H9 (cell line): ENCODE data around the gene MST1R. TPM values are rescaled to one million over a fixed set of nuclear protein-coding genes. Genes with fewer than 3 reads are reported as not detected.

Experiments
- DNase-seq: peaks from one replicate; pipeline ENCODE4 v3.0.0-alpha.2; 2017
- H2AFZ ChIP-seq: one replicate; pipeline ENCODE4 v1.6.1; 2013; ENCODE audit warnings: mild to moderate bottlenecking, low read length, control low read depth, moderate library complexity
- H2AK5ac ChIP-seq: 2 replicates; pipeline ENCODE4 v1.6.1; 2013; ENCODE audit warnings: low read length, control low read depth, mixed read lengths; ENCODE audit not compliant: insufficient read length
- H2BK120ac ChIP-seq: one replicate; pipeline ENCODE4 v1.6.1; 2013; ENCODE audit warnings: low read depth, mild to moderate bottlenecking, low read length, control low read depth, inconsistent platforms; ENCODE audit not compliant: poor library complexity, severe bottlenecking
- H2BK12ac ChIP-seq: 2 replicates; pipeline ENCODE4 v1.6.1; 2013; ENCODE audit warnings: low read length, control low read depth, mixed read lengths, low read depth; ENCODE audit not compliant: insufficient read length
- H2BK15ac ChIP-seq: 2 replicates; pipeline ENCODE4 v1.6.1; 2013; ENCODE audit warnings: low read depth, low read length, control low read depth
- H2BK20ac ChIP-seq: one replicate; pipeline ENCODE4 v1.6.1; 2013; ENCODE audit warnings: low read depth, mild to moderate bottlenecking, low read length, control low read depth, inconsistent platforms; ENCODE audit not compliant: poor library complexity, severe bottlenecking
- H2BK5ac ChIP-seq: 2 replicates; pipeline ENCODE4 v1.6.1; 2013; ENCODE audit warnings: low read length, control low read depth, mixed read lengths; ENCODE audit not compliant: insufficient read length
- H3K14ac ChIP-seq: 2 replicates; pipeline ENCODE4 v1.6.1; 2013; ENCODE audit warnings: low read length, control low read depth; ENCODE audit not compliant: insufficient read depth
- H3K18ac ChIP-seq: 2 replicates; pipeline ENCODE4 v1.6.1; 2013; ENCODE audit warnings: low read depth, mild to moderate bottlenecking, mixed read lengths, low read length, control low read depth; ENCODE audit not compliant: insufficient read length
- H3K23ac ChIP-seq: 2 replicates; pipeline ENCODE4 v1.6.1; 2013; ENCODE audit warnings: low read length, control low read depth, mixed read lengths, low read depth; ENCODE audit not compliant: insufficient read length
- H3K23me2 ChIP-seq: 2 replicates; pipeline ENCODE4 v1.6.1; 2013; ENCODE audit warnings: low read depth, mild to moderate bottlenecking, mixed read lengths, low read length, control low read depth; ENCODE audit not compliant: insufficient read length, poor library complexity, severe bottlenecking
- H3K27ac ChIP-seq: 2 replicates; pipeline ENCODE4 v1.5.1; 2013; ENCODE audit warnings: low read length, control low read depth, mixed read lengths, low read depth; ENCODE audit not compliant: insufficient read length
- H3K27me3 ChIP-seq: 2 replicates; pipeline ENCODE4 v1.6.1; 2013; ENCODE audit warnings: low read length, control low read depth, inconsistent platforms; ENCODE audit not compliant: insufficient read depth
- H3K4ac ChIP-seq: 2 replicates; pipeline ENCODE4 v1.6.1; 2013; ENCODE audit warnings: low read depth, mild to moderate bottlenecking, control low read depth, inconsistent platforms, low read length, moderate library complexity
- H3K4me1 ChIP-seq: 2 replicates; pipeline ENCODE4 v1.6.1; 2013; ENCODE audit warnings: low read length, control low read depth, inconsistent platforms; ENCODE audit not compliant: insufficient read depth
- H3K4me2 ChIP-seq: 2 replicates; pipeline ENCODE4 v1.6.1; 2013; ENCODE audit warnings: low read length, control low read depth, mixed read lengths; ENCODE audit not compliant: insufficient read length, insufficient read depth
- H3K56ac ChIP-seq: 2 replicates; pipeline ENCODE4 v1.6.1; 2013; ENCODE audit warnings: low read depth, mild to moderate bottlenecking, mixed read lengths, low read length, control low read depth; ENCODE audit not compliant: insufficient read length
- H3K79me1 ChIP-seq: 2 replicates; pipeline ENCODE4 v1.6.1; 2013; ENCODE audit warnings: low read depth, mild to moderate bottlenecking, moderate library complexity, low read length, control low read depth, inconsistent platforms; ENCODE audit not compliant: insufficient read depth, poor library complexity, severe bottlenecking
- H3K79me2 ChIP-seq: 2 replicates; pipeline ENCODE4 v1.6.1; 2013; ENCODE audit warnings: low read length, control low read depth, inconsistent platforms; ENCODE audit not compliant: insufficient read depth
- H3K9ac ChIP-seq: 2 replicates; pipeline ENCODE4 v1.6.1; 2013; ENCODE audit warnings: low read length, control low read depth, mixed read lengths; ENCODE audit not compliant: insufficient read length; ENCODE audit errors: extremely low read depth
- H3K9me3 ChIP-seq: one replicate; pipeline ENCODE4 v1.6.1; 2013; ENCODE audit warnings: low read depth, low read length, inconsistent platforms; ENCODE audit not compliant: control insufficient read depth
- H3T11ph ChIP-seq: one replicate; pipeline ENCODE4 v1.6.1; 2013; ENCODE audit warnings: mild to moderate bottlenecking, low read length, control low read depth, inconsistent platforms
- H4K20me1 ChIP-seq: one replicate; pipeline ENCODE4 v1.6.1; 2013; ENCODE audit not compliant: control insufficient read depth, insufficient read length, insufficient read depth
- H4K5ac ChIP-seq: 2 replicates; pipeline ENCODE4 v1.6.1; 2013; ENCODE audit warnings: low read depth, mild to moderate bottlenecking, mixed read lengths, low read length, control low read depth; ENCODE audit not compliant: insufficient read length
- H4K8ac ChIP-seq: replicated peaks from 2 replicates; pipeline ENCODE4 v1.6.1; 2013; ENCODE audit warnings: low read length, control low read depth, mixed read lengths, low read depth; ENCODE audit not compliant: insufficient read length
- H4K91ac ChIP-seq: 2 replicates; pipeline ENCODE4 v1.6.1; 2013; ENCODE audit warnings: low read depth, mild to moderate bottlenecking, moderate library complexity, mixed read lengths, low read length, control low read depth; ENCODE audit not compliant: insufficient read length
- H3K27ac Mint-ChIP-seq, 3 experiments: 2 replicates in 2 of 3; 3 replicates in 1 of 3; pipeline ENCODE4 v1.8.0; 2020 to 2021; ENCODE audit warnings: mixed read lengths in 3 of 3, mild to moderate bottlenecking in 1 of 3, moderate library complexity in 1 of 3
- H3K27me3 Mint-ChIP-seq: 2 replicates; pipeline ENCODE4 v1.8.0; 2021; ENCODE audit warnings: low read depth, mild to moderate bottlenecking, moderate library complexity, mixed read lengths
- H3K36me3 Mint-ChIP-seq, 3 experiments: 2 replicates in 2 of 3; 3 replicates in 1 of 3; pipeline ENCODE4 v1.8.0; 2020 to 2021; ENCODE audit warnings: low read depth in 3 of 3, mixed read lengths in 3 of 3; ENCODE audit not compliant: insufficient read depth in 1 of 3
- H3K4me1 Mint-ChIP-seq, 2 experiments: 2 replicates each; pipeline ENCODE4 v1.8.0; 2020; ENCODE audit warnings: mixed read lengths in 2 of 2
- H3K4me3 Mint-ChIP-seq, 2 experiments: 2 replicates in 1 of 2; 3 replicates in 1 of 2; pipeline ENCODE4 v1.8.0; 2020 to 2021; ENCODE audit warnings: mild to moderate bottlenecking in 2 of 2, mixed read lengths in 2 of 2, moderate library complexity in 1 of 2
- H3K9me3 Mint-ChIP-seq, 2 experiments: 2 replicates in 1 of 2; 3 replicates in 1 of 2; pipeline ENCODE4 v1.8.0; 2020; ENCODE audit warnings: mild to moderate bottlenecking in 2 of 2, mixed read lengths in 2 of 2, moderate library complexity in 1 of 2
- CTCF ChIP-seq: fragments of 200-600 bp; sonication (generic); conservative IDR thresholded peaks from 3 replicates; pipeline ENCODE4 v1.8.0; 2021; ENCODE audit warnings: antibody characterized with exemption, mild to moderate bottlenecking
- total RNA-seq: library from RNA; stranded (reverse); gene quantifications from 2 replicates; pipeline ENCODE4 v1.2.1, GENCODE V29; 2021

The MST1R gene
- total RNA-seq, 1 experiment from 2014 or later = 4.9 TPM

GRCh38 chr3:49878686-49879085 lies 25.0 kb downstream of the MST1R start:
- Mint-ChIP-seq H3K27me3 (peaks cover 8% of the 10 kb centered on the region), H3K36me3 (no peaks in the 10 kb centered on the region), H3K4me3 (no peak overlapping the region), H3K4me1 (peaks cover 29 to 34% of the 10 kb centered on the region in 2 experiments), H3K27ac (no peak overlapping the region), H3K9me3 (no peaks in the 10 kb centered on the region)
- no peaks in the 10 kb centered on the region for H3K79me1 ChIP-seq
- no peak overlapping the region for H3K56ac ChIP-seq
- H2BK15ac ChIP-seq = no peak overlapping the region
- no peak overlapping the region for H3K9ac ChIP-seq
- no peak overlapping the region for H3K14ac ChIP-seq
- no peak for DNase-seq
- no peak overlapping the region for H2BK20ac ChIP-seq
- no peaks in the 10 kb centered on the region for H3K23me2 ChIP-seq
- no peak overlapping the region for H4K5ac ChIP-seq
- H2BK12ac ChIP-seq = no peak overlapping the region
- no peaks in the 10 kb centered on the region for H3K9me3 ChIP-seq
- H3K27me3 ChIP-seq = no peaks in the 10 kb centered on the region
- no peak overlapping the region for H4K8ac ChIP-seq
- H2BK120ac ChIP-seq = no peak overlapping the region
- H4K20me1 ChIP-seq = no peaks in the 10 kb centered on the region
- peaks cover 9% of the 10 kb centered on the region; the same call in 1 of the 2 replicates for H3K4me1 ChIP-seq
- TF ChIP-seq CTCF = no peak
- H3K4me2 ChIP-seq = no peak overlapping the region
- no peak overlapping the region for H3K27ac ChIP-seq
- no peak overlapping the region for H3K4ac ChIP-seq
- H2AK5ac ChIP-seq = no peak overlapping the region
- no peak overlapping the region for H3K18ac ChIP-seq
- H3K79me2 ChIP-seq = no peaks in the 10 kb centered on the region
- H3K23ac ChIP-seq = no peak overlapping the region
- H3T11ph ChIP-seq = no peak overlapping the region
- H4K91ac ChIP-seq = no peak overlapping the region
- H2AFZ ChIP-seq = no peak overlapping the region
- H2BK5ac ChIP-seq = no peak overlapping the region
